ENCODE data around the gene KLF3. TPM values are rescaled to one million over a fixed set of nuclear protein-coding genes. Genes with fewer than 3 reads are reported as not detected.

The KLF3 gene
- total and polyA plus RNA-seq, 2 experiments from 2014 or later, result 15.0 to 16.5 TPM

DNA sequence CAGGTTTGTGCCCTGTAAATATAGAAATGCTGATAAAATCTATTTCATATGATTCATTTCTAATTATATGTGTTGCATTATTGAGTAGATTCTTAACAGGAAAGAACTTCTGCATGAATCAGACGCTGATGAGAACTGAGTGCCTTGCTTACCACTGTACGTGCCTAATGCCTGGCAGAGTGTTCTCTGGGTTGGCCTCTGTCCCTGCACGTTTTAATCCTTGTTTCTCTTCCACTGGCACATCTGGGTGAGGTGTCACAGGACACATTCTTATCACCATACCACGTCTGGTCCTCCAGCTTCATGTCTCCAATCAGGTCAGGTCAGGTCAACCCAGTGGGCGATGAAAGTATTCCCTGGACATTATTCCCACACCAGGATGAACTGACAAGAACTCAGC lies 53.6 kb downstream of the KLF3 start:
- H3K27ac ChIP-seq (ENCODE audit: low read depth), result no peak overlapping the region
- Mint-ChIP-seq H3K4me3 (no peak overlapping the region), H3K9me3 (peaks cover 12% of the 10 kb centered on the region; the same call in 2 of the 3 replicates), H3K27me3 (ENCODE audit: insufficient read depth, low read depth, poor library complexity) (peaks cover 4% of the 10 kb centered on the region), H3K27ac (no peak overlapping the region), H3K4me1 (no peaks in the 10 kb centered on the region), H3K36me3 (ENCODE audit: low read depth) (no peaks in the 10 kb centered on the region)
- H3F3A ChIP-seq (replicated peaks; ENCODE audit: low read depth), result no peaks in the 10 kb centered on the region
- TF ChIP-seq NANOG (IDR thresholded peaks at IDR 0.05; ENCODE audit: borderline replicate concordance) (no peak), ETS1 (IDR thresholded peaks at IDR 0.05) (no peak), POLR2AphosphoS5 (IDR thresholded peaks at IDR 0.05; ENCODE audit: low read depth) (no peak), JUNB (IDR thresholded peaks at IDR 0.05; ENCODE audit: unreplicated experiment) (no peak), ZNF114 (CRISPR knock-in tag; IDR thresholded peaks at IDR 0.05) (no peak), CREB1 (CRISPR knock-in tag; IDR thresholded peaks at IDR 0.05; ENCODE audit: low read depth) (no peak)
- H3K27me3 ChIP-seq (ENCODE audit: insufficient read depth), result no peaks in the 10 kb centered on the region
- no peaks in the 10 kb centered on the region for H4K20me1 ChIP-seq (replicated peaks; ENCODE audit: insufficient read depth)
- no peaks in the 10 kb centered on the region for H3K9me2 ChIP-seq (ENCODE audit: insufficient read depth)
- H3K79me2 ChIP-seq (replicated peaks; ENCODE audit: insufficient read depth), result no peaks in the 10 kb centered on the region
- no peak overlapping the region for H2AFZ ChIP-seq
- H3K4me1 ChIP-seq (ENCODE audit: insufficient read depth), result no peaks in the 10 kb centered on the region
- H3K4me2 ChIP-seq, result no peak overlapping the region
- DNase-seq (ENCODE audit: low spot score) (no peak), ATAC-seq (no peak)
- H3K36me3 ChIP-seq (ENCODE audit: insufficient read depth), result no peaks in the 10 kb centered on the region
- no peak overlapping the region for H3K4me3 ChIP-seq

- Mint-ChIP-seq H3K4me3 (no peak overlapping the region), H3K27ac (no peak overlapping the region), H3K27me3 (ENCODE audit: insufficient read depth, low read depth, poor library complexity) (peaks cover 4% of the 10 kb centered on the region), H3K4me1 (peaks cover 6% of the 10 kb centered on the region; the same call in 1 of the 3 replicates), H3K9me3 (peaks cover 4% of the 10 kb centered on the region; the same call in 1 of the 3 replicates), H3K36me3 (ENCODE audit: low read depth) (no peaks in the 10 kb centered on the region)
- H3K4me3 ChIP-seq, result no peak overlapping the region
- H2AFZ ChIP-seq, result no peak overlapping the region
- TF ChIP-seq STAT1 (IDR thresholded peaks at IDR 0.05; ENCODE audit: unreplicated experiment) (no peak), EZH2 (IDR thresholded peaks at IDR 0.05; ENCODE audit: low read depth, unreplicated experiment) (no peak), NANOG (IDR thresholded peaks at IDR 0.05; ENCODE audit: borderline replicate concordance) (no peak), POLR2AphosphoS5 (IDR thresholded peaks at IDR 0.05; ENCODE audit: low read depth) (no peak), JUNB (IDR thresholded peaks at IDR 0.05; ENCODE audit: unreplicated experiment) (no peak), ZNF462 (CRISPR knock-in tag; IDR thresholded peaks at IDR 0.05) (no peak), ZNF331 (CRISPR knock-in tag; IDR thresholded peaks at IDR 0.05; ENCODE audit: low read depth) (no peak), ZNF114 (CRISPR knock-in tag; IDR thresholded peaks at IDR 0.05) (no peak), EZH2phosphoT487 (IDR thresholded peaks at IDR 0.05; ENCODE audit: unreplicated experiment) (no peak)
- no peak for ATAC-seq
- H3K4me1 ChIP-seq (ENCODE audit: insufficient read depth), result 0 out of 2 replicates have a peak, but pooled peaks cover 7% of the 10 kb centered on the region
- H3K9me2 ChIP-seq (ENCODE audit: insufficient read depth), result 0 out of 2 replicates have a peak, but pooled peaks cover 7% of the 10 kb centered on the region
- no peak for DNase-seq (ENCODE audit: low spot score)
- H3K27me3 ChIP-seq (ENCODE audit: insufficient read depth), result no peaks in the 10 kb centered on the region
- no peaks in the 10 kb centered on the region for H3K79me2 ChIP-seq (replicated peaks; ENCODE audit: insufficient read depth)
- H4K20me1 ChIP-seq (replicated peaks; ENCODE audit: insufficient read depth), result no peaks in the 10 kb centered on the region
- H3K36me3 ChIP-seq (ENCODE audit: insufficient read depth), result no peaks in the 10 kb centered on the region
- no peaks in the 10 kb centered on the region for H3F3A ChIP-seq (replicated peaks; ENCODE audit: low read depth)
- H3K27ac ChIP-seq (ENCODE audit: low read depth), result no peak overlapping the region
- no peak overlapping the region for H3K4me2 ChIP-seq
These were observed 59.1 kb downstream of the KLF3 start for GRCh38 chr4:38723114-38723513.
